Activated CD4-positive, alpha-beta T cell treated with anti-CD3 and anti-CD28 coated beads, Interleukin-2, amount 50 U/mL, for 1 hour (primary cell): Measurements from ENCODE around the gene SLC10A3.
"Not testable (repeated sequence)": the region's sequence is repeated elsewhere in the genome, so short reads cannot be mapped to it uniquely, and the experiment has no call there.

Experiments used
- DNase-seq: peaks from one replicate; pipeline ENCODE4 v3.0.0-alpha.2; 2020

Gene SLC10A3

GRCh38 chrX:154509455-154509854, 19.0 kb upstream of the SLC10A3 start:
- DNase-seq, result no peak

GRCh38 chrX:154508384-154508745, 17.9 kb upstream of the SLC10A3 start:
- no peak for DNase-seq

GRCh38 chrX:154507673-154508383, 17.4 kb upstream of the SLC10A3 start:
- DNase-seq, result no peak

- DNase-seq, result no peak
Observed at GRCh38 chrX:154506483-154507332, 16.3 kb upstream of the SLC10A3 start.

- no peak for DNase-seq
Observed at GRCh38 chrX:154505734-154506133, 15.3 kb upstream of the SLC10A3 start.

GRCh38 chrX:154502989-154503388, 12.6 kb upstream of the SLC10A3 start:
- no peak for DNase-seq

GRCh38 chrX:154502098-154502497, 11.7 kb upstream of the SLC10A3 start:
- DNase-seq, result no peak

- not testable (repeated sequence) for DNase-seq
Observed at GRCh38 chrX:154501423-154501822, 11.0 kb upstream of the SLC10A3 start.

- not testable (repeated sequence) for DNase-seq
Observed at GRCh38 chrX:154496591-154497137, 6.2 kb upstream of the SLC10A3 start.

- no peak for DNase-seq
Observed at GRCh38 chrX:154495472-154495922, 5.1 kb upstream of the SLC10A3 start.

- DNase-seq, result no peak
Observed at GRCh38 chrX:154494715-154495114, 4.3 kb upstream of the SLC10A3 start.

- no peak for DNase-seq
Observed at GRCh38 chrX:154490021-154490413, 412 bp downstream of the SLC10A3 start.

- DNase-seq, result no peak
Observed at GRCh38 chrX:154489182-154489581, 1.2 kb downstream of the SLC10A3 start.

GRCh38 chrX:154488336-154489075, 1.9 kb downstream of the SLC10A3 start:
- no peak for DNase-seq

- DNase-seq, result no peak
Observed at GRCh38 chrX:154487518-154488290, 2.7 kb downstream of the SLC10A3 start.

- peak; percentile 36 for DNase-seq
Observed at GRCh38 chrX:154486396-154487207, 3.8 kb downstream of the SLC10A3 start, which contains the start of gene UBL4A. UBL4A (minus strand) TSS chrX:154486615; CDS start chrX:154486584, 31 bp downstream.

- no peak for DNase-seq
Observed at GRCh38 chrX:154486052-154486395, 4.4 kb downstream of the SLC10A3 start.

GRCh38 chrX:154485150-154486051, 5.0 kb downstream of the SLC10A3 start:
- no peak for DNase-seq

- DNase-seq, result no peak
Observed at GRCh38 chrX:154484255-154485149, 5.9 kb downstream of the SLC10A3 start.
